GM21526 (cell line): ENCODE measurements around the gene DYNLT1.
"Not testable (repeated sequence)": the region's sequence is repeated elsewhere in the genome, so short reads cannot be mapped to it uniquely, and the experiment has no call there.

Experiments
- ATAC-seq: cut with Tn5 transposase; IDR thresholded peaks from one replicate; pipeline ENCODE4 v1.9.1; 2021; ENCODE audit warnings: moderate library complexity; ENCODE audit not compliant: unreplicated experiment, low FRiP score

DYNLT1 gene

DNA sequence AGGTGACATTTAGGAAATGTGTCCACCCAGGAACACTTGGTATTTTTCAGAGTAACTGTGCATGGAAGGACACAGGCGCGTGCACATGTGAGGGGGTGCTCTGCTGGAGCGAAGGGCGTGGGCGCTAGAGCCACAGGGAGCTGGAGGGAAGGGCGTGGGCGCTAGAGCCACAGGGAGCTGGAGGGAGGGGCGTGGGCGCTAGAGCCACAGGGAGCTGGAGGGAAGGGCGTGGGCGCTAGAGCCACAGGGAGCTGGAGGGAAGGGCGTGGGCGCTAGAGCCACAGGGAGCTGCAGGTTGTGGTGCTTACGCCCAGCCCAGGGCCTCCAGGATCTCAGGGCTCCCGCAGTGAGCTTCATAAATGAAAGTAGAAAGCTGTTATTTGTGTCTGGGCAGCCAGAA is 38.5 kb downstream of the DYNLT1 start:
- not testable (repeated sequence) for ATAC-seq

DNA sequence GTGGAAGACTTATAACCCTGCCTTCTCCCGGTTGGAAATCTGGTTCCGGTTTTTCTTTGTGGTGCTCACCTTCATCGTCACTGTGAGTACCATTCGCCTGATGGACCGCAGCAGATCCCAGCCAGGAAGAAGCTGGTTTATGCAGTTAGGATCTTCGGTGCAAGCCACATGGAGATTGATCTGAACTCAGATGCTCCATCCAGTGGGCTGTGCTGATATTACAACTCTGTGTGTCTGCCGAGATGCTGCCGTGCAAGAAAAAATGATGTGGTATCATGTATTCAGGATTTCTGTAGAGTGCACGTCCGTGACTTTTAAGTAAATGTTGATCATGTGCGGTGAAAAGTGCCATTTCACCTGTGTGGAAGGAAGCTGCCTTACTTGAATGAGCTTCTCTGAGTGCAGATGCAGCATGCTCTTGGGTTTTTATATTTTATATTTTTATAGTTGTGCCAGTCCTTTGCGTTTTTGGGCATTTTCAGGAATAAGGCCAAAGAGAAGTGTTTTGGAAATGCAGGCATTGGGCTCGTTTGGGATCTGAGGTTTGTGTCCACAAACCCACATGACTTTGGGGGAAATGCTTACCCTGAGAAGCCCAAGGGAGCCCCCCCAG is 39.2 kb downstream of the DYNLT1 start:
- no peak for ATAC-seq

DNA sequence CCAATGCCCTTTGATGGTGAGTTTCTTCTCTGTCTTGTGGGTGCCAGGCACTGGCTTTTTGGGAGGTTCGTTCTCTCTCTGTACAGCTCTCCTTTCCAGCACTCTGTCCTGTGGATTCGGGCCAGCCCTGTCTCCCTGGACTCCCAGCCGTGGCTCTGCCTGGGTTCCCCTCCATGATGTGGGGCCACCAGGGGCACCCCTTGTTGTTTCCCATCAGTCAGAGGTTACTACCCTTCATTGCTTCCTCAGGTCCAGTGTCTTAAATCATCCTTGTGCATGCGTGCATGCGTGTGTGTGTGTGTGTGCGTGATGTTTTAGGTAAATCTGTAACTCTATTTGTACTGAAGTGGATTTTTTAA is 40.5 kb downstream of the DYNLT1 start:
- ATAC-seq, result no peak

DNA sequence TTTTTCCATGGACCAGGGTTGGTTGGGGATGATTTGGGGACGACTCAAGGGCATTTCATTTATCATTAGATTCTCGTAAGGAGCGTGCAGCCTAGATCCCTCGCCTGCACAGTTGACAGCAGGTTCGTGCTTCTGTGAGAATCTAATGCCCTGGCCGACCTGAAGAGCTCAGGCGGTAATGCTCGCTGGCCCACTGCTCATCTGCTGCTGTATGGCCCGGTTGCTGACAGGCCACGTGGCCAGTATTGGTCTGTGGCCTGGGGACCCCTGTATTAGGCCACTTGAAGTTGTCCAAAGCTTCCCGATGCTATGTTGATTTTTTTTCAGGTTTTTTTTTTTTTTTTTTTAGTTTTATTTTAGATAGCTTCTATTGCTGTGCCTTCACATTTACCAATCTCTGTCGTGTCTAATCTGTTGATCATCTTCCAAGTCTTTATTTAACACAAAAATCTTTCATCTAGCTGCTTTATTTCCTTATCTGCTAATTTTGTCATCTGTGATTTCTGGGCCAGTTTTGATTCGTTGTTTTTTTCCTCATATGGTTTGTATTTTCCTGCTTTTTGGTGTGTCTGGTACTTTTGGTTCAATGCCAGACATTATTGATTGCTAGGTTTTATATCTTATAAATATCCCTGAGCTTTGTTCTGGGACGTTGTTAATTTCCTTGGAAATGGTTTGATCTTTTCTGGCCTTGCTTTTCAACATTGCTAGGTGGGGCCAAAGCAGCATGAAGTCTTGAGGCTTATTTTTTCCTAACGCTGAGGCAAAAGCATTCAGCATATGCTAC is 41.1 kb downstream of the DYNLT1 start:
- no peak for ATAC-seq

DNA sequence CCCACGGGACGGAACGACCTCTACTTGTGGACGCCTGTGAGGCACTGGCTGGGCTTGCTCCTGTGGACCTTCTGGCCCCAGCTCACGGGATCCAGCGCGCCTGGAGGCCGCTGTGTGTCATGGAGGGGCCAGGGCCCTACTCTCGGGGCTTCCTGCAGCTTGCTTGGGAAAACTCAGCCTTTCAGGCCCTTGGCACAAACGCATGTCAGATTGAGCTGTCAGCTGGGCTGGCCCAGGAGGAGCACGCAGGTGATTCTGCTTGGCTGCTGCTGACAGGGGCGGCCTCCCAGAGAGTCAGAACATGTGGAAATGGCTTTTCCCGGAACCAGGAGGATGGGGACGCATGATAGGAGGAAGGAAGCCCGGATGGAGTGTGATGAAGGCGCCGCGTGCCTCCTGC is 44.9 kb downstream of the DYNLT1 start:
- ATAC-seq, result no peak

DNA sequence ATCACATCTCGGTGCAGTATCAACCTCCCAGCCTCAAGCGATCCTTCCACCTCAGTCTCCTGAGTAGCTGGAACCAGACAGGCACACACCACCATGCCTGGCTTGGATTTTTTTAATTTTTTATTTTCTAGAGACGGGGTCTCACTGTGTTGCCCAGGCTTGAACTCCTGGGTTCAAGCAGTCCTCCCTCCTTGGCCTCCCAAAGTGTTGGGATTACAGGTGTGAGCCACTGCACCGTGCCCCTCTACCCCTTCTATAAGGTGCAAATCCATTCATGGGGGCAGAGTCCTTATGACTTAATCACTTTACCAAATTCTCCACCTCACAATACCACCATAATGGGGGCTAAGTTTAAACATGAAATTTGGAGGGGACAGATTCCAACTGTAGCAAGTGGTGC is 47.0 kb downstream of the DYNLT1 start:
- ATAC-seq, result no peak

DNA sequence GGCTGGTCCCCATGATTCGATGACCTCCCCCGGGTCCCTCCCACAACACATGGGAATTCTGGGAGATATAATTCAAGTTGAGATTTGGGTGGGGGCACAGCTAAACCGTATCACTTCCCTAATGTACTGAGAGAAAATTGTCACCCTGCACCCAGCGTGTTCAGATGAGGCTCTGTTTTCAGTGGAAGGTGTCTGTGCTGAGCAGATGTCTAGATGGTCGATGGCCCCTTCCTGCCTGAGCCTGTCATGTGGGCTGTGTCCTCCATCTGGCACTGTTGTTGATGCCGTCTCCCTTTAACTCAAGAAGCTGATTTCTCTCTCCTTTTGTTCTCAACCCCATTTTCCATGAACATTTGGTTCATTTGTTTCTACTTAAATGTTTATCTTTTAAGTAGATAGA is 47.7 kb downstream of the DYNLT1 start:
- no peak for ATAC-seq

DNA sequence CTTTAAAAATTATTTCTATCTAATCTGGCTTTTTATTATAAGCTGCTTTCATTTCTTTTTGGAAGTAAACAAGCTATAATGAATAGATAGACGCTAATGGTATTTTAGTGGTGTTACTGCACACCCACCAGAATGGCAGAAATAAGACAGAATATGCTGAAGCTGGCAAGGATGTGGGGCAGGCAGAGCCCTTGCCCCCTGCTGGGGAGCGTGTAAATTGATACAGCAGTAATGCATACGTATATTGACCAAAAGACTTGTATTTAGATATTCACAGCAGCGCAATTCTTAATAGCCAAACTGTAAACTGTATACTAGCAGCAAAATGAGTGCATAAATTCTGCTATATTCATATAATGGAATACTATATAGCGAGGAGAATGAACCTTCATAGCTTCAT is 49.3 kb downstream of the DYNLT1 start:
- ATAC-seq, result no peak

DNA sequence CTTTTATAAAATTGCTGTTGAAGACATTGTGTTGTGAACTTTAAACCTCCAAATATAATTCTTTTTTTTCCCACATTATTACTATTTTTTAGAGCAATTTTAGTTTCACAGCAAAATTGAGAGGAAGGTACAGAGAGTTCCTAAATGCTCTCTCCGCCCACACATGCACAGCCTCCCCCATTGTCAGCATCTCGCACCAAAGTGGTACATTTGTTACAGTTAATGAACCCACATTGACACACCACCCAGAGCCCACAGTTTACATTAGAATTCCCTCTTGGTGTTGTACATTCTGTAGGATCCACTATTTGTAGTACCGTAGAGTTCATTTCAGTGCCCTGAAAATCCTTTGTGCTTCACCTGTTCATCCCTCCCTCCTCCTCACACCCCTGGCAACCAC is 50.9 kb downstream of the DYNLT1 start:
- ATAC-seq, result no peak

DNA sequence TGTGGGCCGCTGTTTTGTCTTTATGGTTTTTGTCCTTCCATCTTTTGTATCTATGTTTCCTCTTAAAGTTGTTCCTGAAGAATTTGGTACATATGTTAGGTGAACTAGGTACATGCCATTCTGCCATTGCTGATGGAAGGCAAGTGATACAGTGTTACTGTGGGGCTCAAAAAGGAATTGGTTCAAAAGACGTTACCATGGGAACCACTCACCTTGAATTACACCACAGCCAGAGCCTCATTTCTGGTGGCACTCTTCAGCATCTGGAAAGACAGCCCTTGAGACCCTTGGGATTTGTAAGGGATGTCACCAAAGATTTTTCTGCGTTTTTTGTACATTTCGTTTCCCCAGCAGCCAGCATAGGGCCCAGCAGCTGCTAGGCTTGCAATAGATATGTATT is 52.7 kb downstream of the DYNLT1 start:
- no peak for ATAC-seq

DNA sequence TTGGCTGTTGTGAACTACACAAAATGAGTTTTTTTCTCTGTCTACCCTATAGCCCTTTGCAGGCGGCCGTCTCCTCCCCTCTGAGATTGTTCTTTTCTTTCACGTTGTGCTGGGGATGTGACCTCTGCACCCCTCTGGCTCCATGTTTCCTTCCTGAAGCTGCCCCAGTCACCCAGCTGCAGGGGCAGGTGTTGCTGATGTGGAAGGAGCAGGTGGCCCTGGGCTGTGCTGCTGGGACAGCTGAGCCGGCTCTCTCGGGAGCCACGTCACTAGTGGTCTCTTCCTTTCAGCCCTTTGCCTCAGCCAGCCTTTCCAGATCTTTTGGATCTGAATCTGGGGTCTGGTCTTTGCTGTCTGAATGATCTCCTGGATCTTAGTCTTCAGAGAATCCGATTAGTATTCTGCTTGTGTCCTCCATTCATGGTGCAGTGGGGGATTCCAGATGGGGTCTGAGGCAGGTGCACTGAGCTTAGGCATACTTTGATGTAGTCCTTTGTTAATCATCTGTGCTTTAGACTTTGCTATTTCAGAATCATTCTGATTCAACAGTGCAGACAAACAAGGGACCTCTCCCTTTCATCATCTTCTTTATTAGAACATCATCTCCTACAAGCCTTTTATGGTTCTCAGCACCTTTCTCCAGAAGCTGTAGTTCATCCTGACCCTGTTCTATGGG is 53.3 kb downstream of the DYNLT1 start:
- ATAC-seq, result no peak

DNA sequence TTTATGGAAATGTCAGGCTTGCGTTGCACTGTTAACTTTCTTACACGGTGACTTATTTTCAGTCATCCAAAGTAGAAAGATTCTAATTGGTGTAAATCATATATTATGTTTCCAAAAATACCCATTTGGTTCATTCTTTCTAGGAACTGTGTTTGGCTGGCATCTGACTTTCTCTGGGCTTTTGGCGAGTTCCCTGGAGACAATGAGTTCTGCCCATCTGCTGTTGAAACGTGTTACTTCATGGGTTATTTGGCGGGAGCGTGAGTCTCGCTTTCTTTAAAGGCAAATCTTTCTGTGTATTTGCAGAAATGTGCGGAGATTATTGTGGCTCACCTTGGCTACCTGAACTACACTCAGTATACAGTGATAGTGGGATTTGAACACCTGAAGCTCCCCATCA is 55.2 kb downstream of the DYNLT1 start:
- no peak for ATAC-seq

DNA sequence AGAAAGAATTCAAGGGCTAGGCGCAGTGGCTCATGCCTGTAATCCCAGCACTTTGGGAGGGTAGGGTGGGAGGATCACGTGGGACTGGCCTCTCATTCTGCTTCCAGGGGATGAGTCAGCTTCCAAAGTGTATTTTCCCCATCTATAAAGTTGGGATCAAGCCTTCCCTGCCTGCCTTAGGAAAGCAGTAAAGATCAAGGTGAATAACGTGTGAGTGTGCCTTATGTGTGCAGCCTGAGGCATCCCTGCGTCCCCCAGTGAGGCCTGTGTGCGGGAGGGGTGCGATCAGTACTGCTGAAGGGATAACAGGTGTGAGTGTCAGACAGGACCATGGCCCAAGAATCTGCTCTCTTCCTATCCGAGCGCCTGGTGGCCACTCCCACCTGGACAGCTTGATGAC is 57.9 kb downstream of the DYNLT1 start:
- no peak for ATAC-seq
